ENCODE data around the gene CHTOP.

- peak; percentile 69 for TF ChIP-seq CTCF (conservative IDR thresholded peaks at IDR 0.05; ENCODE audit: low read length)
- TF ChIP-seq EZH2phosphoT487 (IDR thresholded peaks at IDR 0.05; ENCODE audit: borderline replicate concordance, low read depth, low read length) = no peak
Measured at GRCh38 chr1:153617663-153618062, 16.2 kb upstream of the CHTOP start.

All from OCI-LY7 (cell line).